Neural cell (in vitro differentiated cells): ENCODE results near the gene UBP1.

ENCODE experiments used
- CTCF ChIP-seq: fragments of 450-650 bp; IDR thresholded peaks from 2 replicates; pipeline ENCODE4 v1.5.1; 2014; ENCODE audit warnings: antibody characterized with exemption, mild to moderate bottlenecking, moderate library complexity; ENCODE audit not compliant: poor library complexity, severe bottlenecking
- EP300 ChIP-seq: fragments of 450-650 bp; conservative IDR thresholded peaks from 2 replicates; pipeline ENCODE4 v1.6.1; 2014; ENCODE audit warnings: antibody characterized with exemption, mild to moderate bottlenecking, moderate library complexity; ENCODE audit not compliant: poor library complexity, severe bottlenecking
- EZH2 ChIP-seq: fragments of 200-600, 300-800 bp; shearing (Covaris generic), sonication (generic); IDR thresholded peaks from 2 replicates; pipeline ENCODE4 v1.6.1; 2014; ENCODE audit warnings: antibody characterized with exemption, low read length, borderline replicate concordance, mild to moderate bottlenecking; ENCODE audit not compliant: insufficient read depth, poor library complexity, severe bottlenecking
- POLR2AphosphoS5 ChIP-seq: IDR thresholded peaks from 2 replicates; pipeline ENCODE4 v1.6.1; 2012
- RAD21 ChIP-seq: fragments of 450-650 bp; conservative IDR thresholded peaks from 2 replicates; pipeline ENCODE4 v1.6.1; 2014; ENCODE audit warnings: antibody characterized with exemption, mild to moderate bottlenecking, moderate library complexity

GRCh38 chr3:33394403-33395054 lies 45.7 kb downstream of the UBP1 start:
- no peak for TF ChIP-seq CTCF
- TF ChIP-seq EP300, result no peak
- TF ChIP-seq EZH2, result no peak
- TF ChIP-seq POLR2AphosphoS5, result no peak
- TF ChIP-seq RAD21, result no peak
